ENCODE measurements around the gene DIO1.

DIO1 gene

GRCh38 chr1:53927376-53927881 is 33.4 kb downstream of the DIO1 start:
- no peak overlapping the region for H3K4me3 ChIP-seq (ENCODE audit: low read length)
- TF ChIP-seq CTCF (IDR thresholded peaks at IDR 0.05; ENCODE audit: insufficient read depth, low read depth, low read length, missing control alignments), result no peak
- DNase-seq (ENCODE audit: low read depth), result no peak

GRCh38 chr1:53929246-53929960 is 35.4 kb downstream of the DIO1 start:
- no peak for TF ChIP-seq CTCF (IDR thresholded peaks at IDR 0.05; ENCODE audit: insufficient read depth, low read depth, low read length, missing control alignments)
- no peak overlapping the region for H3K4me3 ChIP-seq (ENCODE audit: low read length)
- no peak for DNase-seq (ENCODE audit: low read depth)

GRCh38 chr1:53930932-53931331 is 36.9 kb downstream of the DIO1 start:
- no peak for TF ChIP-seq CTCF (IDR thresholded peaks at IDR 0.05; ENCODE audit: insufficient read depth, low read depth, low read length, missing control alignments)
- DNase-seq (ENCODE audit: low read depth), result no peak
- no peak overlapping the region for H3K4me3 ChIP-seq (ENCODE audit: low read length)

GRCh38 chr1:53931523-53931922 is 37.5 kb downstream of the DIO1 start:
- TF ChIP-seq CTCF (IDR thresholded peaks at IDR 0.05; ENCODE audit: insufficient read depth, low read depth, low read length, missing control alignments), result no peak
- DNase-seq (ENCODE audit: low read depth), result no peak
- H3K4me3 ChIP-seq (ENCODE audit: low read length), result no peak overlapping the region

GRCh38 chr1:53934170-53934765 is 40.3 kb downstream of the DIO1 start:
- no peak overlapping the region for H3K4me3 ChIP-seq (ENCODE audit: low read length)
- TF ChIP-seq CTCF (IDR thresholded peaks at IDR 0.05; ENCODE audit: insufficient read depth, low read depth, low read length, missing control alignments), result no peak
- no peak for DNase-seq (ENCODE audit: low read depth)

GRCh38 chr1:53936430-53936829 is 42.4 kb downstream of the DIO1 start:
- no peak for TF ChIP-seq CTCF (IDR thresholded peaks at IDR 0.05; ENCODE audit: insufficient read depth, low read depth, low read length, missing control alignments)

More at GRCh38 chr1:53936430-53936829, 42.4 kb downstream of the DIO1 start:
- DNase-seq (ENCODE audit: low read depth), result no peak
- no peak overlapping the region for H3K4me3 ChIP-seq (ENCODE audit: low read length)
